Colon (tissue), 2 donors: ENCODE measurements around the gene TRAF3IP3.

Source experiments
- FAIRE-seq: peaks from 2 replicates; lab custom pipeline; 2012; peaks lifted over from hg19 to GRCh38; lab: Jason Lieb, UNC
- donor health status: control.
- donor health status: control.

The TRAF3IP3 gene

DNA sequence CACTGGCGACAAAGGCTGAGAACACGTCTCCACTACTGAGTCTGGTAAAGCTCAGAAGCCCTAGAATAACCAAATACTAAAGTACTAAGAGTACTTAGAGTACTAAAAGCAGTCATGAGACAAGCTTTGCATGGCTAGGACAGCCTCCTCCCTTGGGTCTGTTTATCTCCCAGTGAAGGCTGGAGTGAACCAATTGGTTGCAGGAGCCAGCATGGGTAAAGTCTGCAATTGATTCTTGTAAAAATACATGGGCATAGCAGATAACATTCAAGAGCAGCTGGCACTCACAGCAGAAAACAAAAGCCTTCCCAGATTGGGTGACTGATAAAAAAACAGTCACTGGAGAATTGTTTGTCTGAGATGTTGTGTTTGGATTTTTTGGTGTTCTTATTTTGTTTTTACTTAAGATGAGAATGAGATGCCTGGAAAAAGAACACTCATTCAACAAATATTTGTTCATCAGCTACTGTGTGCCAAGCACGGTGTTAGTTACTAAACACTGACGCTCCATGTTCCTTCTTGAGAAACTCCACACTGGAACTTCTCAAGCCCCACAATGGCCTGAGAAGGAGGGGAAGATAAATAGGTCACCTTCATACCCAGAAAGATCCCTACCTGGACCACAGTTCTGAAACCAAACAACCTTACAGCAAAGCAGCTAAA lies 46.4 kb downstream of the TRAF3IP3 start:
- FAIRE-seq = no peak

DNA sequence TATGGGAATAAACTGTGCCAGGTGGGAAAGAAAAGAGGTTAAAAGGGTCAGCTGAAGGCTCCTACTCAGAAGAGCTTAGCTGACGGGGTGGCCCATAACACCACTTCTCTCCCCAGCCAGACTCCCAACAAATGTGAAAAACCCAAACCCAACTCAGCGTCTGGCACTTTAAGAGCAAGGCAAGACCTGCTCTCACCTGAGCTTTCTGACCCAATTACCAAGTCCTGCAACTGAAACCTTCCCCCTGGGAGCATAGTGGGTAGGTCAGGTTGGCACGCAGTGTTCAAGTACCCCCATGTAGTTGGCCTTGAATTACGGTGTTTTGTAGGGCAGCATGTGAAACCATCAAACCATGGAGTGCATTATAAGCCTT lies 46.9 kb downstream of the TRAF3IP3 start:
- FAIRE-seq = no peak

DNA sequence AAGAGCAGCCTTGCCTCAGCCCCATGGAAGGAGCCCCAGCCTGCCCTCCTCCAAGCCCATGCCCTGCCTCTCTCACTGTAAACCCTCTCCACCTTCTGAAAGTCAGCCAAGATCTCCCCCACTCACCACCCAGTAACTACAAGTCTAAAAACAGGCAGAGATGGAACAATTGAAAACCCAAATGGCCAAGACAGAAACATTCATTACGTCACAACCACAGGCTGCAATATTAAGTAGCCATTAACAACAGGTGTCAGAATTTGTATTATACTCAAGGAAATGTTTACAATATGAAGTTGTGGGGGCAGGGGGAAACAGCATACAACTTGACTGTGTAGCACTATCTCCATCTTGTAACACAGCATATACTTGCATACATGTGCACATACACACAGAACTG lies 47.7 kb downstream of the TRAF3IP3 start:
- no peak for FAIRE-seq

DNA sequence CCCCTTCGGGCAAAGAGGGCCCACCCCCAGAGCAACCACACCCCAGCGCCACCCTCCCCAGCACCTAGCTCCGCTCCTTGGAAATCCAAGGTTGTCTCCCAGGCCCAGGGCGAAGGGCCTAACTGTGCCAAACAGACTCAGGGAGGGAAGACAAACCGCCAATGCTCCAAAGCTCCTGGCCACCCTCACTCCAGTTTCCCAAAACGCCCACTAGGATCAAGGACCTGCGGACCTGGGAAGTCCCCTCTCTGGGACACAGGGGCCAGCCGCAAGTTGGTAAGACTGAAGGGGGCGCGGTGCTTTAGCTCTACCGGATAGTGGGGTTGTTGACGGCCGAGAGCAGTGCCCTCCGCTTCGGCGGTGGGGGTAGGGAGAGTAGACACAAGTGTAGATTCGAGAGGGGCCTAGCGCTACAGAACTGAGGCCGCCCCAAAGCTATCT lies 49.5 kb downstream of the TRAF3IP3 start:
- FAIRE-seq = no peak

DNA sequence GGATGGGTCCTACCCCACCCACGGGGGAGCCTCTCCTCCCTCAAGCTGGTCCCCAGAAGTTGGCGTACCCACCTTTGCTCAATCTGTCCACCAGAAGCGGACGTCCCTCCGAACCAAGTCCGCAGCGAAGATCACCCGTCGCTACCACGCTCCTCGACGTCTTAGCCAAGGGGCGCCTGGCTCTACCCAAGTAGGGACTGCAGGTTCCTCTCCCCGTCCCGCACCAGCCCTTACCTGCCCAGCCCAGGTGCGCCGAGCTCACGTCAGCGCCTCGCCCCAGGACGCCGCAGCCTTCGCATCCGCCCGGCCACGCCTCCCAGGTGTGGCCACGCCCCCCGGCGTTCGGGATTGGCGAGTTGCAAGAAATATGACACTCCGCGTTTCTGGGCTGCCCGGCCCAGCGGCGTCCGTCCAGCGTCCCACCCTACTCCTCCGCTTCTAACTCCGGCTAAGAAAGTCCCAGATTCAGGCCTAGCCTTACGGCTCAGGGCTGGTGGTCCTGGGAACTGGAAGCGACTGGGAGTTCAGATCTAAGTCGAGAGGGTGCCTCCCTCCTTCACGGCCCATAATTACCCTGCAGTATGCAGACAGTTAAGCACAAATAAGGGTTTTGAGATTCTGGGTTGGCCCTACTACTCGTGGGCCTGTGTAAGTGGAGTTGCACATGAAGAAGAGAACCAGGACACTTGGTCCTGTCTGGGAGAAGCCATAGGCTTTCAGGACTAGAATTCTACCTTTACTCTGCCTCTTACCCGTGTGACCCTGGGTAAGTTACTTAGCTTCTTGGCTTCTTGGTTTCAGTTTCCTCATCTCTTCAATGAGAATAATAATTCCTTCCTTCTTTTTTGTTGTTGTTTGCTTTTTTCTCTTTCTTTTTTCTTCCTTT lies 50.3 kb downstream of the TRAF3IP3 start, which contains the start of gene IRF6:
IRF6 (minus strand) TSS at position 268 of the 886 bp plus-strand sequence. CDS start 4,729 bp downstream, outside the sequence.
- FAIRE-seq = peak; percentile 5

DNA sequence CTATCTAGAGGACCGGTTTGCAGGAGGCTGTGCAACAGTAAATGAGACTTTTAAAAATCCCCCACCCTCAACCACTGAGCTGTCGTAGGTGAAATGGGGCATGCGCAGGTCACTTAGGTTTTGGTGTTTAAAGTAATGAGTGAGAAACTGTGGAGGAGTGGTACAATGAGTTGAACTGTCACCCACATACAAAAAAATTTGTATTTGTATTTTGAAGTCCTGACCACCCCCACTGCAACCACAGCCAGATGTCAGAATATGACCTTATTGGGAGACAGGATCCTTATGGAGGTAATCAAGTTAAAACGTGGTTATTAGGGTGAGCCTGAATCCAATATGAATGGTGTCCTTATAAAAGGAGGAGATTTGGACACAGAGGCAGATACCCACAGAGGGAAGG lies 51.7 kb downstream of the TRAF3IP3 start:
- no peak for FAIRE-seq

DNA sequence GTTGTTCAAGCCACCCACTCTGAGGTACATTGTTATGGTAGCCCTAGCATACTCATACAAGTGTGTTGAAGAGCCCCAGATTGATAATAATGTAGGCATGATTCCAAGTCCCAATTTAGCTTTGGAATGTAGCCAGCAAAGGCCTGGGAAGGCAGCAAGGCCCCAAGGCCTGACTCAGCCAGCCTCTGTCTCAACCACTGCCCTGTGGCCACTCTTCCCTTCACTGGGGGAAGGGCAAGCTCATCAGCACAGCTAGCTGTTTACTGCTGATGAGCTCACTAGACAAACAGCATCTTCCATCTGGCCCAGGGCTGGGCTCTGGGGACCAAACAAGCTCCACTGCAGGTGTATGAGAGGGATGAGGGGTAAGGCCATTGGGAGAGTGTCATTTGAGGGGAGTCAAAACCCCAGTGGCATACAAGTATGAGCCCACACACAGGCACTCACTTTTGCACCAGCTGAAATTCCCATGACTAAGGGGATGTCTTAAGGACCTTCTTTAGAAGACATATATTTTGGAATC lies 52.3 kb downstream of the TRAF3IP3 start:
- no peak for FAIRE-seq

DNA sequence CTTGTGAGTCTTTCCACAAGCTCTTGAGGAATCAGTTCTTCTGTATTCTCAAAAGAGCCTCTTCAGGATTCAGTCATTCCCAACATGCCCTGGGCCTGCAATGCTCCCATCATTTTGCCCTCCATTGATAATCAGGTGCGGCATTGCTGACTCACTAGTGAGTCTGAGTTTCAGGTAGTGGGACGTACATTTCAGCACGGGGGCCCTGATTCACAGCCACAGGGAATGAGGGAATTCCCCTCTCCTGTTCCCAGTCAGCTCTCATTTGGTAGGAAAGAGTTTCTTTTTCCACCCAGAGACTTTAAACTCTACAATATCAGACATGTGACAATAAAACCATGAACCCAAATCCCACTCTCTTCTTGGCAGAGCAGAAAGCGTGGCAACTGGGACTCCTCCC lies 53.8 kb downstream of the TRAF3IP3 start:
- no peak for FAIRE-seq

DNA sequence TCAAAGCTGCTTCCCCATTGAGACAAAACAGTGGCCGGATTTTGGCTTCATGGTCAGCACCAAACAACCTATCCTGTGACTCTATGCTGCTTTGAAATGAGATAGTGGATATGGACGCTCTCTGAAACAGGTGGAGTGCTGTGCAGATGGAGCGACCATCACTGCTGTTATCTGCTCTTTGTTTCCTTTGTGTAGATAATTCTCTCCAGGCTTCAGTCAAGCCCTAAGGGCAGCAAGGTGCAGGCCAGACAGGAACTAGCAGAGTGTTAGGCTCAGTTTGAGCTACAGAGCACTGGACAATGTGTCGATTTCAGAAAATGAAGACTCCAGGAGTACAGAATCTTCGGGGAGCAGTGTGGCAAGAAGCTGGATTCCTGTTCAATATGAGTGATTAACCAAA lies 54.9 kb downstream of the TRAF3IP3 start:
- no peak for FAIRE-seq

DNA sequence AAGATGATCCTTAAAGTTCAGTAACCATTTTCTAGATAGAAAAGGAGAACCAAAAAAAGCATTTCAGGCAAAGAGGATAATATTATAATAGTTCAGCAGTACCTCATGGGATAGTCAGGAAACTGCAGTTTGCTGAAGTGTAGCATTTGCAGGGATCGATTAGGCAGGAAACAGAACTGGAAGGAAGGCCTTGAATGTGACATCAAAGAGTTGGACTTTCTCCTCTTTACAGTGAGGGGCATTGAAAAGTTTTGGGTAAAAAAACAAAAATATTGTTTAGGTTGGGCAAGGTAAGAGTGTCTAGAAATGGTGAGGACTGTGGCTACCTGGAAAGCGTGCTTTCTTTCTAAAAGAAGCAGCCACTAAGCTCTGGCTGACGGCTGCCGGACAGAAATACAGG lies 58.0 kb downstream of the TRAF3IP3 start:
- FAIRE-seq = no peak

DNA sequence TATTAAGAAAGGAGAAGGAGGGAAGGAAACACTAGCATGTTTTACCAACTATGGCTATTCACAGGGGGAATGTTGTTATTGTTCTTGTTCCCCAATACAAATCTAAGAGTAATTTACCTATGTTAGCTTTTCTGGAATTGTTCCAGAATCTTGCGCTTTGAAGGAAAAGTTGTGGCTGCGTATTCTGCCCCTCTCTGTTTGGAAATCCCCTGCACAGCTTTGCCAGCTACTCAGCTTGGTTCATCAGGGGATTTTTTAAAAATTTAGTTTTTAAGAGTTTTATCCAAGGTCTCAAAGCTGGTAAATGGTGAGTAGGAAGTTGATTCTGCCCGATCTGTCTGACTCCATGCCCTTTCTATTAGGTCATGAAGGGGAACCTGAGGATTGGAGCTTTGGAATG lies 59.6 kb downstream of the TRAF3IP3 start:
- no peak for FAIRE-seq

DNA sequence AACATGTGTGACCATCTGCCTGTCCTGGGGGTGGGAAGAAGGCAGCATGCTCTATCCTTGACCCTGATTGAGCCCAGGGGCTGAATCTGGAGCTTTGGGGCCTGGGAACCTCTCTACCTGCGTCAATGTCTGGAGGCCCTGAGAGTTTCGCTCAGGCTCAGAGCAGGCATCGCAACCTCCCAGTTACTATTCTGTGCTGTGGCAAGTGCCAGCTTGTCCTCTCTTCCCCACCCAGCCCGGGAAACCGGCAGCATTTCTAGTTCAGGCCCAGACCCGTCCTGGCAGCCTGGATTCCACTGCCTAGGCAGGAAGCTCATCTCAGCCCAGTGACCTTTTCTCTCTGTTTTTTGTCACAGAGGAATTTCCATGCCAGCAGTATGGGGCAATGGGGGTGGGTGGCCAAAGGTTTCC lies 60.1 kb downstream of the TRAF3IP3 start:
- no peak for FAIRE-seq

DNA sequence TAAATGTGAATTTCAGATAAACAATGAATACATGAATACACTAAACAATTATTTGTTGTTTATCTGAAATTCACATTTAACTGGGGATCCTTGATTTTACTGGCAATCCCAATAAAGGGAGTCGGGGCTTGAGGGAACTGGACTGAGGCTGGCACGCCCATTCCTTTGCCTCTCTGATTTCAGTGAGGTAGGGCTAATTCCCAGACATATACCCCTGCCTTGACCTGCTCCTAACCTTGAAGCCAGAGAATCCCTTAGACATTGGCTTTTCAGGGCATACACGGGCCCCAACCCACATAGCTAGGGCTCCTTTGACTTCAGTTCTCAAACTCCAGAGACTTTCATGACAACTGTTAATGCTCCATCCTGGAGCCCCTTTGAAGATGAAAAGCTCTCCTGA lies 61.1 kb downstream of the TRAF3IP3 start:
- FAIRE-seq = no peak

DNA sequence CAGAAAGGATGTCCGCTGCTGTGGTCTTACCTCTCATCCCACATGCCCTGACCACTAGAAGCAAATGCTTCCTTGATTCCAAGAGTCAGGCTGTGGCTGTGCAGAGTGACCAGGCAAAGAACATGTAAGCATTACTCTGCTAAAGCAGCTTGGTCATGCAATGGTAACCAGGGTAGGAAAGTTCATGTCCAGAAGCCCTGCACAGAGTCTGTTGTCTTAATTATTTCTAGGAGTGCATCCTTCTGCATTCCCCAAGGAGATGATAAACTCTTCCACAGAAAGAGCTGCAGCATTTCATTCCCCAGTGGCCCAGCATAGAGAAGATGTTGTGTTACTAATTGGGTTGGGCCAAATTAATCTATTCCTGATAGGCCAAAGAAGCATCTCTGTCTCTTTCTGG lies 61.8 kb downstream of the TRAF3IP3 start:
- no peak for FAIRE-seq

DNA sequence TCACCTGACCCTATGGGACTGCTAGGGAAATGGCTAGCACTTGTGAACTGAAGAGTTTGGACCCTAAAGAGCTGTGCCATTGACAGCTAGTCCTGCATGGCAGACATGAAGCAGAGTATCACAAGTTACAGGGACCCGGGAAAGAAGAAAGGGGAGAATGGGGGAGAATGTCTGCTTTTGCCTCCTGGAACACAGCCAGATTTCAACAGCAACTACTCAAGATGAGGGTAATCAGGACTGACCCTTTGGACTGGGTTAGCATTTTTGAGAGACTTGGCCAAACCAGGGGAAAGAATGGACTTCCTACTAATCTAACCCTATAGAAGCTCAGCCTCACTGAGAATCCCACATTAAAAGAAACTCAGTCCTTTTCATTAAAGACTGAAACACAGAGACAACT lies 63.2 kb downstream of the TRAF3IP3 start:
- FAIRE-seq = no peak

DNA sequence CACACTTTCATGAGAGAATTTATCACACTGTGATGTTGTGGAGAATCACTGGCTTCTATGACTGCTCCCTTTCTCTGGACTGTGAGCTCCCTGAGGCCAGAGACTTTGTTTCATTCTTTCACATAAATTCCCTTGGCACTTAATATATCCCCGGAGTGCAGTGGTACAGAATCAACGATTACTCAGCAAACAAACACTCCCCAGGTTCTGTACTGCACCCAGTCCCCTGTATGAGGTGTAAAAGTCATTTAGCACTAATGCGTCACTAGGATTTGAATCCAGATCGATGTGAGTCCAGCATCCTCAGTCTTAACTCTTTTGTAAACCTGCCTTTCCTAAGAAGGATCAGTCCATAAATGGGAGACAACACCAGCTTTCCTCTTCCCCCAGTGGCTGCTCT lies 65.1 kb downstream of the TRAF3IP3 start:
- FAIRE-seq = no peak

DNA sequence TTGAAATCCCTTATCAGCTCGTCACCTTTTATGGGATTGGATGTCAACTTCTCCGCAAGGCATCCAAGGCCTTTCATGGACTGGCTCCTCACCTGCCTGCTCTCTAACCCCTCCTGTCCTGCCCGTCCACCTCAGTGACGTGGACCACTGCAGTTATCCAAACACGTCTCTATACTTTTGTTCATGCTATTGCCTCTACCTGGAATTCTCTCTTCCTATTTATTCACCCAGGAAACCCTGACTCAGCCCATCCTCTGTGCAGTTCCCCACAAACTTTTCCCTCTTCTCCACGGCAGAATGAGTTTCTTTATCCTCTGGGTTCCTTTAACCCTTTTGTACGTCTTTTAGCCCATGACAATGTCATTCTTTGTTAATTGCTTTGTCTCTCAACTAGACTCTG lies 66.9 kb downstream of the TRAF3IP3 start:
- FAIRE-seq = no peak

DNA sequence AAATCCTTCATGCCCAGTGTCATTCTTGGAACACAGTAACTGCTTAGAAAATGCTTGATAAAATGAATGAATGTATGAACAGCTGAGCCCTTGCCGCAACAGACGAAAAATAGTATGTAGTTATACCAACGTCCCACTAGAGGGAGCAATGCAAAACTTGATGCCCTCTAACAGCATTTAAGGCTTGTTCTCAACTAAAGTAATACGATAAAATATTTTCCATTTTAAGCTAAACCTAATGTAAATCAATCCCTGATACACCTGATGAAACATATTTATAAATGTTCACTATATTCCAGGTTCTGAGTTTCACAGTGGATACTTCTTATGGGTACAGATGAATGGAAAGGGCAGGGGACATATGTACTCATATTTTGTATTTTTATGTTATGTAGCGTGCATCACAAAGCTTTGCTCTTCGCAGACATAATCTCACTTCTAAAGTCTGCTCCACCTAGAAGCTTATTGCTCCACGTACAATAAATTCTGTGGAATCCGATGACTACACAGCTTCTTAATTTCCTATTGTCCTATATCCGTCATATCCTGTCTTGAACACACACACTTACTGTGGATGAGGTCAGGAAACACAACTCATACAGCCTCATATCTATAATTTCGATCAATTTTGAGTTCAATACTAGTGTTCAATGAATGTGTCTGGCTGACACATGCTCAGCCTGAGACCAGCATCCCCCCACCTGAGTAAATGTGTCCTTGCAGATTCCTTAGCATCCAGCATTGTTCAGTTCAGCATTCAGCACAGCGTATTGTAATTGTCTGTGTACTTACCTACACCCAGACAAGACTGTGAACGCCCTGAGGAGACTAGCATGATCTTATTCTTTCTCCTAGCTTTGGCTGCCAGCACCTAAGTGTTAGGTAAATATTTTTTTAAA lies 67.5 kb downstream of the TRAF3IP3 start:
- no peak for FAIRE-seq

DNA sequence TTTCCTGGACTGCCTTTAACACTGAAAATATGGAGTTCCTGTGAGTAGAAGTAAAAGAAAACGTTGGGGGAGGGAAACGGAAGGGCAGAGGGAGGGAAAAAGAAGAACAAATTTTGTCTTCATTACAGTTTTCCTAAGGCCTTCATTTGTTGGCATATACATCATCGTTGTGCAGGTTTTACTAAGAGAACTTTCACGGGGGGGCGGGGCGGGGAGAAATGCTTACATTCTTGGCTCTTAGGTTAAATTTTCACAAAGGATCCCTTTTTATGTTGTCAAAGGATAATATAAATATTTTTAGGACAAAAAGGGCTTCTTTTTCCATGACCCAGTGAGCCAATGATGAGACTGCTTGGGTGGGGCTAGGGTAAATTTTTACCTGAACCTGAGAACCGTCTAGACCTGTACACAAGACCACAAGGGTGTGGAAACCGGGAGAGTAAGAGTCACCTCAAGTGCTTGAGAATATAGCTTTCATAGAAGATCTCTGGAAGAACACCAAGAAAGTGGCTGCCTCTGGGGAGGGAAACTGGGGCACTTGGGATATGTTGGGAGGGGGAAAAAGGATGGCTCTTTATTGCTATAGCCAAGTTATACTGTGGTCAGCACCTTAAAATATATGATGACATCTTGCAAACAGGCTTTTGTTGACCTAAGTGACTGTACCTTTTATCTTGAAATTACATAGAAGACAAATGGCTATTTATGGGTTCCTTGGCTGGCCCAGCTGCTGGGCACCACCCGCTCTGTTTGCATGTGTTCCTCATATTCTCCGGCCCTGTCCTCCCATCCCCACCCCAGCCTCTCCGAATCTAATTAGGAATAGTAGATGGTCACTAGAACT lies 70.0 kb downstream of the TRAF3IP3 start:
- FAIRE-seq = no peak

DNA sequence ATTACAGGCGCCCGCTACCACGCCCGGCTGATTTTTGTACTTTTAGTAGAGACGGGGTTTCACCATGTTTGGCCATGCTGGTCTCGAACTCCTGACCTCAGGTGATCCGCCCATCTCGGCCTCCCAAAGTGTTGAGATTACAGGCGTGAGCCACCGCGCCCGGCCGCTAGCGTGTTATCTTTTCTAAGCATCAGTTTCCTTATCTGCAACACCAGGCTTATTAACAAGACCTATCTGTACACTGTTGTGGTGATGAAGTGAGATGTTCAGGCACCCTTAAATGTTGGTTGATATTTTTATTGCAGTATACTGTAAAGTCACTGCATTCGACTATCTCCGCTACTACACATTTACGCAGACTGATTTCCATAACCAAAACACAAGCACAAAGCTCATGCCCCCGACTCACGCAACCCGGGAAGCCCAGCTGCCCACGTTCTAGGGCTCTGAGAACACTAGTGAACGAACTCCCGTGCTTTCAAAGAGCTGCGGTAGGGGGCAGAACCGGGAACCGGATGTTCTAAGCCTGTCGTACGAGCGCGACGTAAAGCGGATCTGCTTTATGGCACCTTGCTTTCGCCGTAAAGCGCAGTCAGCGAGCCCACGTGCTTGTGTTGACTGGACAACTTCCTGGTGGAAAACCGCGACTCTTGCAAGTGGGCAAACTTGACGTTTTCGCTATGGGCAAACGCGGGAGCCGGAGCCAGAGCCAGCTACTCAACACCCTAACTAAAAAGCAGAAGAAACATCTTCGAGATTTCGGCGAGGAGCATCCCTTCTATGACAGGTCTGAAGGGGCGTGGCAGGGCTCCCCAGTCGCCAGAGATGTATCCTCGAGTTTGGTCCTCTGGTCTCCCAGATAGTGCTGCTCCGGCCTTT lies 71.8 kb downstream of the TRAF3IP3 start, which contains the start of gene UTP25:
UTP25 (plus strand) TSS at position 589 of the 879 bp plus-strand sequence; CDS start at position 681, 92 bp downstream.
- peak; percentile 5 for FAIRE-seq
